Osteoblast (primary cell): ENCODE results near the gene RNF130. TPM values are rescaled to one million over a fixed set of nuclear protein-coding genes. Genes with fewer than 3 reads are reported as not detected.

Source experiments
- DNase-seq: peaks from one replicate; pipeline ENCODE4 v3.0.0; 2011; ENCODE audit warnings: low spot score, mixed read lengths; ENCODE audit not compliant: insufficient read length; ENCODE audit errors: missing footprints
- H2AFZ ChIP-seq: 2 replicates; pipeline ENCODE4 v1.6.0; 2011; ENCODE audit warnings: mild to moderate bottlenecking, low read length
- H3K27ac ChIP-seq: 2 replicates; pipeline ENCODE4 v1.5.1; 2011; ENCODE audit warnings: mild to moderate bottlenecking, low read depth, low read length, moderate library complexity
- H3K27me3 ChIP-seq: 2 replicates; pipeline ENCODE4 v1.6.0; 2012; ENCODE audit warnings: mild to moderate bottlenecking, control low read depth, inconsistent platforms, low read length, moderate library complexity; ENCODE audit not compliant: insufficient read depth
- H3K36me3 ChIP-seq: 2 replicates; pipeline ENCODE4 v1.5.1; 2011; ENCODE audit warnings: mild to moderate bottlenecking, low read length, control low read depth, moderate library complexity; ENCODE audit not compliant: insufficient read depth
- H3K4me1 ChIP-seq: 2 replicates; pipeline ENCODE4 v1.5.1; 2011; ENCODE audit warnings: mild to moderate bottlenecking, low read length, control low read depth, moderate library complexity; ENCODE audit not compliant: insufficient read depth
- H3K4me2 ChIP-seq: 2 replicates; pipeline ENCODE4 v1.6.0; 2011; ENCODE audit warnings: mild to moderate bottlenecking, low read length; ENCODE audit not compliant: insufficient read depth
- H3K4me3 ChIP-seq: fragments of 200-600 bp; sonication (generic); 3 replicates; pipeline ENCODE4 v1.5.1; 2012; ENCODE audit warnings: mild to moderate bottlenecking, low read length, inconsistent platforms; ENCODE audit not compliant: insufficient read depth
- H3K79me2 ChIP-seq: 2 replicates; pipeline ENCODE4 v1.6.0; 2012; ENCODE audit warnings: mild to moderate bottlenecking, low read length, control low read depth, inconsistent platforms; ENCODE audit not compliant: insufficient read depth
- H3K9me3 ChIP-seq: 2 replicates; pipeline ENCODE4 v1.5.1; 2011; ENCODE audit warnings: low read depth, low read length, control low read depth
- H4K20me1 ChIP-seq: 2 replicates; pipeline ENCODE4 v1.6.0; 2012; ENCODE audit warnings: mild to moderate bottlenecking, low read length, control low read depth; ENCODE audit not compliant: insufficient read depth
- total RNA-seq: library from RNA; depleted of rRNA; stranded (reverse); fragments of >200 nt; gene quantifications from 2 replicates; pipeline ENCODE4 v1.2.3, GENCODE V29; 2012
- TF ChIP-seq, protein P1 (sequence below): IDR thresholded peaks from 2 replicates; pipeline ENCODE4 v1.5.1; 2011; ENCODE audit warnings: mild to moderate bottlenecking, low read depth, low read length, moderate library complexity; ENCODE audit errors: extremely low read depth

The RNF130 gene
- total RNA-seq, 1 donor, result 28.6 TPM

DNA sequence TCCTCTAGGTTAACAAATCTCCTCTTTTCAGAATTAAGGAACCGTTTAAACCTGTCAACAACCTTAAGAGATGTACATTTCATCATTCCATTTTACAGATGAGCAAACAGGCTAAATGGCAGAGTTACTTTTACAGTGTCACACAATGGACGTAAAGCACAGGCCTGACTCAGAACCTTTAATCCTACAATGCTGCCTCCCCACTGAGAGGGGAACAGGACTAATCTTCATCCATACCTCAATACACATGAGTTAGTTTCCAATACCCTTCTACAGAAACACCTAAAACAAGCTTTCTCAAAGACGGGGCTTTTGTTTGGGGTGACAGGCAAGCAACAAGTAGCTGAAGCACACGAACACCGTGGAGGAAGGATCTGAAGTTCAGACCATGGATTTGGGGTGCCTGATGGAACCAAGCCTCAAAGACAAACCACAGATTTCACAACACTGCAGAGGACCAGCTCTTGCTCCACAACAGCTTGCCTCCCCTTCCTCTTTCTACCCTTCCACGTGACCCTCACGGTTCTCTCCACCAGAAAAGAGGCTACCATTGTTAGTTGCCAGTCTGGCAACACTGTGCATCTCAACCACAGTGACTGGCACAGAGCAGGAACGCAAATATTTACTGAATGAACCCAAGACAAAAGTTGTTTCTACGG, 1.8 kb downstream of the RNF130 start:
- TF ChIP-seq, protein P1, sequence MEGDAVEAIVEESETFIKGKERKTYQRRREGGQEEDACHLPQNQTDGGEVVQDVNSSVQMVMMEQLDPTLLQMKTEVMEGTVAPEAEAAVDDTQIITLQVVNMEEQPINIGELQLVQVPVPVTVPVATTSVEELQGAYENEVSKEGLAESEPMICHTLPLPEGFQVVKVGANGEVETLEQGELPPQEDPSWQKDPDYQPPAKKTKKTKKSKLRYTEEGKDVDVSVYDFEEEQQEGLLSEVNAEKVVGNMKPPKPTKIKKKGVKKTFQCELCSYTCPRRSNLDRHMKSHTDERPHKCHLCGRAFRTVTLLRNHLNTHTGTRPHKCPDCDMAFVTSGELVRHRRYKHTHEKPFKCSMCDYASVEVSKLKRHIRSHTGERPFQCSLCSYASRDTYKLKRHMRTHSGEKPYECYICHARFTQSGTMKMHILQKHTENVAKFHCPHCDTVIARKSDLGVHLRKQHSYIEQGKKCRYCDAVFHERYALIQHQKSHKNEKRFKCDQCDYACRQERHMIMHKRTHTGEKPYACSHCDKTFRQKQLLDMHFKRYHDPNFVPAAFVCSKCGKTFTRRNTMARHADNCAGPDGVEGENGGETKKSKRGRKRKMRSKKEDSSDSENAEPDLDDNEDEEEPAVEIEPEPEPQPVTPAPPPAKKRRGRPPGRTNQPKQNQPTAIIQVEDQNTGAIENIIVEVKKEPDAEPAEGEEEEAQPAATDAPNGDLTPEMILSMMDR, result no peak
- H3K9me3 ChIP-seq, result no peaks in the 10 kb centered on the region
- peaks cover 13% of the 10 kb centered on the region for H3K4me1 ChIP-seq
- peak overlapping the region; percentile 93 for H3K4me2 ChIP-seq
- DNase-seq, result peak; percentile 64
- peaks cover 27% of the 10 kb centered on the region for H3K79me2 ChIP-seq
- H3K4me3 ChIP-seq, result peak overlapping the region; percentile 83
- peaks cover 4% of the 10 kb centered on the region for H3K27me3 ChIP-seq
- no peak overlapping the region for H2AFZ ChIP-seq
- H4K20me1 ChIP-seq, result peaks cover 9% of the 10 kb centered on the region
- no peaks in the 10 kb centered on the region for H3K36me3 ChIP-seq
- no peak overlapping the region for H3K27ac ChIP-seq

DNA sequence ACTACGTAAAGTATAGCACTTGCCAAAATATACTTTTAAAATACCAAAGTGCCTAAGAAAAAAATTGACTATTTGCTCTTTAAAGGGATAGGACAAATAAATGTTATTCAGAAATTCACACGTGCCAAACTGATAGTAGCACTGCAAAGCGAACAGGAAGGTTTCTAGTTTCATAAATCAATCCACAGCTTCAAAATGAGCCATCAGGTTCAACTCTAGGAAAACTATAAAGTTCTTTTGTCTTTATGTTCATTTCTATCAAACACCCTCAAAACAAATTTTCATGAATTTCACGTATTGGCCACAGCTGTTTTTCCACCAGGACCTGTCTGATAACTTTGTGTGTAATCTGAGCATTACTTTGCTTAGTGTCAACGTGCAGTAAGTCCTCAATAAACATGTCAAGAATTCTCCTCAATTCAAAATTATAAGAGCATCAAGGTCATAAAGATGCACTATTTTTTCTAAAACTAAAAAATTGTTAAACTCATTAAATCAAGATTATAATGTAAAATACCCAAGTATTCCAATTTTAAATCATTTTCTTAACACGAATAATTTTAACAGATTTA, 3.0 kb downstream of the RNF130 start:
- peaks cover 2% of the 10 kb centered on the region for H3K27me3 ChIP-seq
- H3K36me3 ChIP-seq, result no peaks in the 10 kb centered on the region
- H2AFZ ChIP-seq, result no peak overlapping the region
- no peak overlapping the region for H3K4me2 ChIP-seq
- no peak for DNase-seq
- TF ChIP-seq, protein P1, result no peak
- H3K4me1 ChIP-seq, result peaks cover 13% of the 10 kb centered on the region
- H3K27ac ChIP-seq, result no peak overlapping the region
- H3K79me2 ChIP-seq, result peaks cover 31% of the 10 kb centered on the region
- no peaks in the 10 kb centered on the region for H3K9me3 ChIP-seq
- H4K20me1 ChIP-seq, result peaks cover 14% of the 10 kb centered on the region
- H3K4me3 ChIP-seq, result no peak overlapping the region

DNA sequence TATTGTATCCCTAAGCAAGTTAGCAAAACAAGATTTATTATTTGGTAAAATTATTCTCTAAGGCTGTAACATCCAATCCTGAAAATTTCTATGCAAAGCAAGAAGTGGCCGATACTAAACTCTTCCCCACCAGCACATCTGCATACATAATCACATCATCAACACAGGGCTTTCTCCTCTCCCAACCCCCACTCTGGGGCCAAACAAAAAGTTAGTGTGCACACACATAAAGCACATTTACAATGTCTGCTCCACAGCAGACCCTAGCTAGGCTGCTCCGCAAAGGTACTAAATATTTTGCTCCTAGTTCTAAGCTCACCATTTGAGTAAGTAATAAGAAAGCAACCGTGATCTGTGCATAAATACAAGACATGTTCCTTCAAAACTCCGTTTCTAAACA, 3.6 kb downstream of the RNF130 start:
- Histone ChIP-seq H3K27ac (no peak overlapping the region), H3K9me3 (no peaks in the 10 kb centered on the region), H3K27me3 (no peaks in the 10 kb centered on the region), H3K79me2 (peaks cover 31% of the 10 kb centered on the region), H3K36me3 (no peaks in the 10 kb centered on the region), H2AFZ (no peak overlapping the region), H3K4me1 (peaks cover 13% of the 10 kb centered on the region), H4K20me1 (peaks cover 14% of the 10 kb centered on the region), H3K4me3 (no peak overlapping the region), H3K4me2 (no peak overlapping the region)
- DNase-seq, result no peak
- TF ChIP-seq, protein P1, result no peak

DNA sequence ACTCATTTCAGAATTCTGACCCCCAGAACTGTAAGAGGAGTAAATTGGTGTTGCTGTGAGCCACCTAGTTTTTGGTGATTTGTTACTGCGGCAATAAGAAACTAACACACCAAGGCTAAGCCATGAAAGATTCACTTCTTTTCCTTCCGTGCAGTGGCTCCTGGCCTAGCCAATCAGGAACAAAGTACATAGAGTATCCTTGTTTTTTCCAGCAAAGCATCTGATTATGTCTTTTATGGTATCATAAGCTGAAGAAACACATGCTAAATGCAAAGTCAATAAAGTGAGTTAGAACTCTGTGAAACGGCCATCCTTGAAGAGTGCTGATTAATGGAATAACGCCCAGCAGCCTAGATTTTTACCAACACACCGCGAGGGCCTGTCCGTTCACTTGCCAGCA, 11.4 kb downstream of the RNF130 start:
- no peaks in the 10 kb centered on the region for H3K27me3 ChIP-seq
- H3K79me2 ChIP-seq, result peaks cover 17% of the 10 kb centered on the region
- H3K4me1 ChIP-seq, result peaks cover 11% of the 10 kb centered on the region
- no peak overlapping the region for H3K4me3 ChIP-seq
- H3K9me3 ChIP-seq, result no peaks in the 10 kb centered on the region
- TF ChIP-seq, protein P1, result no peak
- H4K20me1 ChIP-seq, result peaks cover 11% of the 10 kb centered on the region
- DNase-seq, result no peak
- H3K4me2 ChIP-seq, result no peak overlapping the region
- H2AFZ ChIP-seq, result no peak overlapping the region
- no peaks in the 10 kb centered on the region for H3K36me3 ChIP-seq
- H3K27ac ChIP-seq, result no peak overlapping the region
